Adrenal gland (tissue), 12 donors: ENCODE data around the gene DSC2. TPM values are rescaled to one million over a fixed set of nuclear protein-coding genes. Genes with fewer than 3 reads are reported as not detected.

Experiments
- DNase-seq, 7 donors: peaks; one replicate each; pipeline ENCODE4 v3.0.0-alpha.2; 2019 to 2020
- H3K27ac ChIP-seq, 5 donors: fragments of 200-600 bp; sonication (generic) in 4 of 5; 1 replicate in 3 of 5; 2 replicates in 2 of 5; pipeline versions ENCODE4 v1.5.1 to v1.8.0; 2016 to 2020; ENCODE audit warnings: mild to moderate bottlenecking in 1 of 5
- H3K27me3 ChIP-seq: fragments of 200-600 bp; 2 replicates; pipeline ENCODE4 v1.8.0; 2021
- H3K36me3 ChIP-seq, 2 donors: fragments of 200-600 bp; replicated peaks in 1 of 2; 1 replicate in 1 of 2; 2 replicates in 1 of 2; pipeline versions ENCODE4 v1.5.1 to v1.8.0; 2018 to 2022
- H3K4me1 ChIP-seq, 2 donors: fragments of 200-600 bp; replicated peaks in 1 of 2; 1 replicate in 1 of 2; 2 replicates in 1 of 2; pipeline versions ENCODE4 v1.5.1 to v1.8.0; 2018 to 2021
- H3K4me3 ChIP-seq, 4 donors: fragments of 200-600 bp; sonication (generic) in 3 of 4; one replicate each; pipeline ENCODE4 v1.5.1; 2016 to 2018
- H3K9me3 ChIP-seq, 3 donors: fragments of 200-600 bp; sonication (generic) in 1 of 3; replicated peaks in 1 of 3; 1 replicate in 2 of 3; 2 replicates in 1 of 3; pipeline versions ENCODE4 v1.5.1 to v1.8.0; 2016 to 2021
- POLR2A ChIP-seq, 2 donors: fragments of 450-650 bp; IDR thresholded peaks; one replicate each; pipeline ENCODE4 v1.6.1; 2017; ENCODE audit warnings: antibody characterized with exemption in 2 of 2, mild to moderate bottlenecking in 2 of 2, moderate library complexity in 1 of 2
- WGBS, 4 donors: extraction: QIAGEN DNeasy Blood & Tissue Kit in 2 of 4; methylation state at CpG; one replicate each; pipeline versions ENCODE4 v1.1.5 to v1.1.7; 2013 to 2017; 5-methylcytosine and 5-hydroxymethylcytosine counted together
- intact Hi-C, 2 donors: fragments of 100-400 bp; cut with DNase I; formaldehyde crosslinking; loops; one replicate each; pipeline versions ENCODE4 v1.14.1 to v1.15.0; 2022 to 2023
- polyA plus RNA-seq, 3 donors: library from polyadenylated mRNA; stranded (reverse); fragments of 200-250 nt in 2 of 3; fragments of 350-450 nt in 1 of 3; fragmentation: Illumina TruSeq in 1 of 3; extraction: RNeasy Lipid Tissue Mini Kit (QIAGEN cat#74804) in 1 of 3; gene quantifications; one replicate each; pipeline ENCODE4 v1.2.3, GENCODE V29; 2013 to 2014
- total RNA-seq, 9 donors: library from RNA; depleted of rRNA in 4 of 9; stranded (reverse); fragments of >200 nt in 4 of 9; fragments of 120-200 nt in 1 of 9; fragmentation: NEBNext Ultra II Directional in 1 of 9; extraction: Animal tissue kit (Norgen Biotek cat#: 25700) in 1 of 9; gene quantifications; one replicate each; pipeline versions ENCODE4 v1.1.0 to v1.2.4, GENCODE V29; 2013 to 2023
- TF ChIP-seq, protein P1 (sequence below), 6 experiments: fragments of 450-650 bp in 4 of 6; fragments of 200-600 bp in 2 of 6; sonication (generic) in 1 of 6; IDR thresholded peaks; 1 replicate in 5 of 6; 2 replicates in 1 of 6; pipeline versions ENCODE4 v1.5.1 to v1.8.0; 2016 to 2021; ENCODE audit warnings: antibody characterized with exemption in 6 of 6, mild to moderate bottlenecking in 2 of 6, moderate library complexity in 1 of 6
- donor health status: healthy with polysubstance abuse.
- donor health status: Bipolar disorder and iron deficiency.
- donor health status: DM: yes; HTN: yes; CAD: no.
- donor health status: DM: no; HTN: no; CAD: no.
- donor health status: DM: no; HTN: no; CAD: no.
- donor health status: DM: yes; HTN: yes; CAD: no.

Gene DSC2
- total and polyA plus RNA-seq, 12 donors: 0.48 to 14.2 (median 4.5) TPM

DNA sequence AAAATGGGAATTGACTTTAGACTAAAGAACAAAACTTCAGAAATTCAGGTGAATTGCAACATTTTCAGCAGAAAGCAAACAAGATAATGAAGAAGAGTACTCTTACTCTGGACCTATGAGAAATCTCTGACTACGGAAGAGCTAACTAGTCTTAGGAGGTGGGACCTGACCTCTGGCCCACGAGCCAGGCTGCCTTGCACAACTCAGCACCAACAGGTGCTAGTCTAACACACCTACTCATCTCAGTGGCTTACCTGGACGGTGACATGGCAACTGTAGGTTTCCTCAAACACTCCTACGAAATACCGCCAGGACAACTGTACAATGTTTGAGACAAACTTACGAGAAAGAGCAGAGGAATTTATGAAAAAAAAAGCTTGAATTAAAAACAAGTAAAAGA, 56.6 kb downstream of the DSC2 start:
- peaks cover 0 to 7% of the 10 kb centered on the region in 2 donors for H3K4me1 ChIP-seq
- TF ChIP-seq, protein P1, sequence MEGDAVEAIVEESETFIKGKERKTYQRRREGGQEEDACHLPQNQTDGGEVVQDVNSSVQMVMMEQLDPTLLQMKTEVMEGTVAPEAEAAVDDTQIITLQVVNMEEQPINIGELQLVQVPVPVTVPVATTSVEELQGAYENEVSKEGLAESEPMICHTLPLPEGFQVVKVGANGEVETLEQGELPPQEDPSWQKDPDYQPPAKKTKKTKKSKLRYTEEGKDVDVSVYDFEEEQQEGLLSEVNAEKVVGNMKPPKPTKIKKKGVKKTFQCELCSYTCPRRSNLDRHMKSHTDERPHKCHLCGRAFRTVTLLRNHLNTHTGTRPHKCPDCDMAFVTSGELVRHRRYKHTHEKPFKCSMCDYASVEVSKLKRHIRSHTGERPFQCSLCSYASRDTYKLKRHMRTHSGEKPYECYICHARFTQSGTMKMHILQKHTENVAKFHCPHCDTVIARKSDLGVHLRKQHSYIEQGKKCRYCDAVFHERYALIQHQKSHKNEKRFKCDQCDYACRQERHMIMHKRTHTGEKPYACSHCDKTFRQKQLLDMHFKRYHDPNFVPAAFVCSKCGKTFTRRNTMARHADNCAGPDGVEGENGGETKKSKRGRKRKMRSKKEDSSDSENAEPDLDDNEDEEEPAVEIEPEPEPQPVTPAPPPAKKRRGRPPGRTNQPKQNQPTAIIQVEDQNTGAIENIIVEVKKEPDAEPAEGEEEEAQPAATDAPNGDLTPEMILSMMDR (IDR thresholded peaks at IDR 0.05): no peak
- no peak for TF ChIP-seq POLR2A (IDR thresholded peaks at IDR 0.05)
- no peak overlapping the region for H3K27ac ChIP-seq
- no peak for DNase-seq
- no peak overlapping the region for H3K4me3 ChIP-seq
- WGBS, 4 donors: 63 to 77% (median 74%) methylated on average over 6 of the region's 6 CpGs
- intact Hi-C loops: no loop called here
- H3K36me3 ChIP-seq: no peaks in the 10 kb centered on the region
- H3K27me3 ChIP-seq: peaks cover 38% of the 10 kb centered on the region
- no peaks in the 10 kb centered on the region for H3K9me3 ChIP-seq

DNA sequence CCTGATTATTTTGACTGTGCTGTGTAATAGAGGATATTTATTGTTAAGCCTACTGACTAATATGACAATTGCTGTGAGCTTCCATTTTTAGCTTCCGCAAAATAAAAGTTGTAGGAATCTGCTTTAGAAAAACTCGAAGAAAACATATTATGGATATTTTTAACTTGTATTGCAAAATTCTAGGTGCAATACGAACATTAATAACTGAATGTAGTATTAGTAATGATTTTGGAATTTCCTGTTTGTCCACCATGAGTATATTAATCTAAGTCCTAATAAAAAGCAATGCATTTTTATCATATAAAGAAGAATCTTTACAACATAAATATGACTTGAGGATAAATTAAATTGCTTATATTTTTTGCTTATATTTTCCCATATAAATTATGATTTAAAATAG, 57.3 kb downstream of the DSC2 start:
- H3K27me3 ChIP-seq: peaks cover 45% of the 10 kb centered on the region
- H3K36me3 ChIP-seq: no peaks in the 10 kb centered on the region
- WGBS, 4 donors: 53 to 65% (median 57%) methylated on average over 3 of the region's 3 CpGs
- no peak overlapping the region for H3K27ac ChIP-seq
- H3K4me3 ChIP-seq: no peak overlapping the region
- peaks cover 0 to 7% of the 10 kb centered on the region in 2 donors for H3K4me1 ChIP-seq
- no peak for DNase-seq
- no peaks in the 10 kb centered on the region for H3K9me3 ChIP-seq
- intact Hi-C loops: no loop called here
- TF ChIP-seq, protein P1 (IDR thresholded peaks at IDR 0.05): no peak
- no peak for TF ChIP-seq POLR2A (IDR thresholded peaks at IDR 0.05)

DNA sequence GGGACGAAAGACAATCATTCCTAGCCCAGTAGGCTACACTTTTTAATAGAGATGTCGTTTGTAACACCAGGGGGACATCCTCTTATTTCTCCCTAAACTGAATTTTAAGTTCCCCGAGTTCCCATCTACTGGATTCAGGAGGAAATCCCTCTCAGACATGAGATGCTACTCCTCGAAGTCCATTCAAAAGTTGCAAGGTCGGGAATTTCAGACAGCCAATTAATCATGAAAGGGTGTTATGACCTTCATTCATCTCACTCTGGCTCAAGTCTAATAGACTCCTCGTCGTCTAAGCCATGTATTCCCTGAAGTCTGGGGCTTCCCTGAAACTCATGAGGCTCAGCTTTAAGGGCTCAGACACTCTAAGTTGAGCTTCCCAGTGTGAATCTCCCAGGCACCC, 58.5 kb downstream of the DSC2 start:
- Histone ChIP-seq H3K4me1 (peaks cover 0 to 7% of the 10 kb centered on the region in 2 donors), H3K9me3 (no peaks in the 10 kb centered on the region), H3K27me3 (peaks cover 56% of the 10 kb centered on the region), H3K36me3 (no peaks in the 10 kb centered on the region), H3K4me3 (no peak overlapping the region), H3K27ac (no peak overlapping the region)
- 45 to 69% (median 51%) methylated on average over 7 of the region's 7 CpGs for WGBS, 4 donors
- intact Hi-C loops: no loop called here
- TF ChIP-seq, protein P1 (IDR thresholded peaks at IDR 0.05): no peak
- no peak for TF ChIP-seq POLR2A (IDR thresholded peaks at IDR 0.05)
- DNase-seq: no peak

DNA sequence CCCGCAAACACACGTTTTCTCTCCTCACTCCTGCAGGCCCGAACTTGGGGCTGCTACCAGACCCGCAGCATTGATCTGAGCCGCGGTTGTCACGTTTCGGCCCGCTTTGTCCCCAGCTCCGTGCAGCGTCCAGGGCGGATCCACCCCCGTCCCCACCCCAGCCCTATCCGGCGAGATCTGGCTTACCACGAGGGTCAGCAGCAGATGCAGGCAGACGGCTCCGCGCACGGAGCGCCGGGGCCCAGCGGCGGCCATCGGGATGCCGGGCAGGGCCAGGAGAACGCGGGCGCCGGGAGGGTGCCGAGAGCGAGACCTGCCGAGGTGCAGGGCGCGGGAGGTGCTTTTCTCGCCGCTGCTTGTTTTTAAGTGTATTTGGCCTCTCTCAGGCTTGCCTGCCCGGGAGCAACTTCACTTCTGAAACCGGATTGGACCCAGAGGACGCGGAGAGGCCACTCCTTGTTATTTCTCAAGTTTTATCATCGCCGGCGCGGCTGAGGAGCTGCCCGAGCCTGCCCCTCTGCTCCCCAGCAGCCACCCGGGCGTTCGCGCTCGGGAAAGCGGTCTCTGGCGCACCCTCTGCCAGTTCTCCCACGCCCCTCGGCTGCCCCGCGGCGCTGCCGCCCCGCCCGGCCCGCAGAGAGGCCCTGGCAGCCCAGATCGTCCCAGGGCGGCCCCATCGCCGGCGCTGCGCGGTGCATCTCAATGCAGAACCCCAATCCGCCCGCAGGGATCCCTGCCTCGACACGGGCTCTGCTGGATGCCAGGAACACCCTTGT, 59.6 kb downstream of the DSC2 start, which contains the start of gene DSC3:
TSS of gene DSC3 (minus strand) at position 337 of the 776 bp plus-strand sequence. CDS start at position 255, 82 bp downstream.
- intact Hi-C loops: no loop called here
- H3K4me3 ChIP-seq: peak within 1 kb of the TSS in 1 of 4 donors; percentile 34
- H3K36me3 ChIP-seq: no peaks in the 10 kb centered on the region
- peaks cover 56% of the 10 kb centered on the region for H3K27me3 ChIP-seq
- 2 to 14% (median 5%) methylated on average over 20 to 73 of the region's 73 CpGs for WGBS, 4 donors
- no peak within 1 kb of the TSS for H3K27ac ChIP-seq
- DNase-seq: peak in 1 of 7 donors; percentile 11
- TF ChIP-seq POLR2A (IDR thresholded peaks at IDR 0.05): no peak
- TF ChIP-seq, protein P1 (IDR thresholded peaks at IDR 0.05): no peak
- H3K4me1 ChIP-seq: peaks cover 0 to 7% of the 10 kb centered on the region in 2 donors
- no peaks in the 10 kb centered on the region for H3K9me3 ChIP-seq
